Activated T-cell treated with anti-CD3 and anti-CD28 coated beads for 24 hours (primary cell): ENCODE measurements around the gene ESAM.

Experiments used
- DNase-seq: peaks from one replicate; pipeline ENCODE4 v3.0.0-alpha.2; 2020; ENCODE audit warnings: low read depth

ESAM gene

DNA sequence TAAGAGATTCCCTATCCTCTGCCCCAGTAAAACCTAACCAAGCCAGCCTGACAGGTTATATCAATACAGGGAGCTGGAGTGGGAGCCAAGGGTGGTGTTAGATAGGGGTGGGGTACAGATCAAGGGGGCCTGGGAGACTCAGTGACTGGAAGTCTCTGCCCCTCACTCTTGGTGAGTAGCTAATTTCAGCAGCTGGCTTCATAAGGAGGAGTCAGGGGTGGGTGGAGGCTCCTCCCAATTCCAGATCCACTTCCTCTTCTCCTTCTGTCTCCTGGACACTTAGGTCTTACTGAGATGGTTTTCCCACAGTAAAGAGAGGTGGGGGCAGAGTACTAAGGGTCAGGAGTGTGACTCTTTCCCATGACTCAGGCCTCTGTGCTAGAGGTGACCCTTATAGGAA, 8.9 kb downstream of the ESAM start:
- DNase-seq: no peak

DNA sequence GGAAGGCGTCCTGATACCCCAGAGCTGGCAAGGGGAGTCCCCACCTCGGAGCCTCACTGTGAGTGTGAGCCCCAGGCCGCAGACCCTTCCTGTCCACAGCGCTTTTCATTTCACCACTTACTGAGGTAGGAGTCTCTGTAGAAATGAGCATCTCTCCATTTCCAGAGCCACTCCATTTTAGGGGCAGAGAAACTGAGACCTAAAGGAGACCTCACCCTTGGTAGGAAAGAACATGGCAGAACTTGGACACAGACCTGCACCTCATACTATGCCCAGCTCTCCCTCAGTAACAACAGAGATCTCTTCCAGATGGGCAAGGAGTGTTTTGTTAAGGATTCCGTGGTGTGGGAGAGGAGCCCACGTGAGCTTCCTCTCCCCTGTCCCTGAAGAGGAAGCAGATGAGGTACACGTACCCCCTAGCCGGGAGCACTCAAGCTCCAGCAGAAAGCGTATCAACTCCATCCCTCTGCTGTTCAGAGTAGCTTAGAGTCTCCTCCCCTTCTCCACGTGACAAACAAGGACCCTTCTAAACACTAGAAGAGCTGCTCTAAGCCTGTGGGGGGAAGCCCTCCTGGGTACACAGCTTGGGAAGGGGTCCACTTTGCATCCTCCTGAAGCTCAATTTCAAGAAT, 9.5 kb downstream of the ESAM start:
- DNase-seq: no peak

GRCh38 chr11:124751741-124752470, 10.2 kb downstream of the ESAM start, which contains the start of gene VSIG2:
VSIG2 (minus strand) TSS chr11:124752255; CDS start chr11:124752137, 118 bp downstream.
- no peak for DNase-seq

DNA sequence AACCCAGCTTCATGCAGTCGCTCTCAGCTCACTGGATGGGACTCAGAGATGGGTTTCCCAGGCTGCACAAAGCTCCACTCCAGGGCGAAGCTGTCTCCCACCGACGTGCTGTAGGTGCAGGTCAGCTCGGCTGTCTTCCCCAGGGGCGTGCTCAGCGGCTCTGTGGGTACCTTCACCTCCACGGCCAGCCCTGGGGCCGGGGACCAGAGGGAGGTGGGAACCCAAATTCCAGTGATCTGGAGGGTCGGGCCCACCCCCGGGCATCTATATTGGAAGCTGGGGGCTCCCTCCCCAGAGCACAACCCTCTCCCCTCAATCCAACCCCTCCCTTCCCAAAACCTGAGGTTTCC, 10.7 kb downstream of the ESAM start:
- no peak for DNase-seq

- no peak for DNase-seq
Measured at GRCh38 chr11:124749912-124750311, 12.2 kb downstream of the ESAM start.

- no peak for DNase-seq
Measured at GRCh38 chr11:124748481-124749343, 13.4 kb downstream of the ESAM start.

DNA sequence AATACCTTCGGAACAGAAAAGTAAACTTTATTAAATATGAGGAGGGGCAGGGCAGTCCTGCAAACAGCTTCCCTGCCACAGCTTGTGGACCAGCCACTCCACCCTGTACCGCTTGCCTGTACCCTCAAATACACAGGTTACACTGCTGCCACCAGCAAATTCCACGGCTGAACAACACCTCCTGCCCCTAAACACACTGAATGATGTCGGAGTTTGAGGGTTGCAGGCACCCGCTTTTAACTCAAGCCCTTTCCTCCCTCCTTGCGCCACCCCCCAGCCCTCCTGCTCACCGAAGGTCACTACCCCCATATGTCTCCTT, 14.0 kb downstream of the ESAM start:
- DNase-seq: no peak

DNA sequence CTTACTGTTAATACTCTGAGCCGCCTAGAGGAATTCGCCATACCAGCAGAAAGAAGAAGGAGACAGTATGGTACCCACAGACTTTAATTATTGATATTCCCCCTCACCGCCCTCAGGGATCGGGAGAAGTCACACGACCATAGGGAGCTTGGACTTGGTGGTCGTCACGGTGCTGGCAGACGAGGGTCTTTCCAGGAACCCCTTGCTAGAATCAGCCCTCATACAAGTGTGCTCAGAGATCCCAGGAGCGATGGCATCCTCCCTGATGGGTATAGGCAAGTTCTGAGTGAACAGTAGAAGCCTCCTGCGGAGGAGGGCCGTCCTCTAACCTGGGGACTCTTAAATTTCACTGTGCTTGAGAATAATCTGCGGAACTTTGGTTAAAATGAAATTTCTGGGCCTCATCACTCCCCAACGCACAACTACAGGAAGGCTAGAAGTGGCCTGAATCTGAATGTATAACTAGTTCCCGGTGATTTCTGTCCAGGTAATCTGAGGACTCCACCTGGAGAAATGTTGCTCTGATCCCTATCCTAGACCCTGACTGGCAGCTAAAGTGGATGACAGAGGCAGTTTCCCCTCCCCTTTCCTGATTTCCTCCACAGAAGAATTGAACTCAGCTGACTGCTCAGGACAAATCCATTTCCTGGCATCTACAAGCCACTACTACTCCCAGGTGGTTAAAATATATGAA, 14.5 kb downstream of the ESAM start:
- no peak for DNase-seq

GRCh38 chr11:124746621-124747243, 15.4 kb downstream of the ESAM start:
- DNase-seq: peak; percentile 68

DNA sequence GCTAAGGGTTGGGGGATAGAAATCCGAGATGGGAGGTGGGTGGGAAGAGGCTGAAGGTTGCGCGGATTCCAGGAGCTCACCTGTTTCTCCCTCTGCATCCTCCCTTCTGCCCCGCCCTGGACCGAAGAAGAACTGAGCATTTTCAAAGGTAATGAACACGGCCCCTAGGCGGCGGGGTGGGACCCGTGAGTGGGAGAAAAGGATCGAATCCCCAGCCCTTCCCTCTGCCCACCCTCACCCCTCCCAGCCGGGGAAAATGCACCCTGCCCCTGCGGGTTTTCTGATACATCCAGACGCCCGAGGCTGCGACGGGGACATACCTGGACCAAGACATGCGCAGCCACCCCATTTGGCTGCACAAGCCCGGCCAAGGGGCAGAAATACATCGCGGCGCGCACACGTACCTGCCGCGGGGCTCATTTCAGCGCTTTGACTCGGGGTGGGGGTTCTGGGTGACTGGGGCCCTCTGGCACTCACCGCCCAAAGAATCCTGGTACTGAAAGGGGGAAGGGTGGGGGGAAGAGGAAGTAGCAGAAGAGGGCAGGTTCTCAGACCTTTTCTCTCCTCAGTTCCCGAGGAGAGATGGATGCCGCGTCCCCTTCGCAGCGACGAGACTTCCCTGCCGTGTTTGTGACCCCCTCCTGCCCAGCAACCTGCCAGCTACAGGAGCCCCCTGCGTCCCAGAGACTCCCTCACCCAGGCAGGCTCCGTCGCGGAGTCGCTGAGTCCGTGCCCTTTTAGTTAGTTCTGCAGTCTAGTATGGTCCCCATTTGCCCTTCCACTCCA, 16.1 kb downstream of the ESAM start:
- no peak for DNase-seq

DNA sequence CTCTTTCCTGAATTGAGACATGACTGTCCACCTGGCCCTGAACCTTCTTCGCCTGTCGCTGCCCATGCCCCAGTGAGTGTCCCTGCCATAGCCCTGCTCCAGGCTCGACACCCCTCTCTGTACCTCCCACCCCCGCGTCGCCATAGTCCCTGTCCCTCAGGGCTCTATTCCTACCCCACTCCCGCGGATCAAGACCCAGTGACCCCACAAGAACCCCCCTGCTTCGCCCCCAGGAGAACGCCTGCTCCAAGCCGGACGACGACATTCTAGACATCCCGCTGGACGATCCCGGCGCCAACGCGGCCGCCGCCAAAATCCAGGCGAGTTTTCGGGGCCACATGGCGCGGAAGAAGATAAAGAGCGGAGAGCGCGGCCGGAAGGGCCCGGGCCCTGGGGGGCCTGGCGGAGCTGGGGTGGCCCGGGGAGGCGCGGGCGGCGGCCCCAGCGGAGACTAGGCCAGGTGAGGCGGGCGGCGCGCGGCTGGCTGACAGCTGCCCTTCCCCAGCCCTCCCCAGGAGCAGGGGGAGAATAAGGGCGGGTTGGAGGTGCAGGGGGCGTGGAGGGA, 16.7 kb downstream of the ESAM start:
- DNase-seq: no peak

DNA sequence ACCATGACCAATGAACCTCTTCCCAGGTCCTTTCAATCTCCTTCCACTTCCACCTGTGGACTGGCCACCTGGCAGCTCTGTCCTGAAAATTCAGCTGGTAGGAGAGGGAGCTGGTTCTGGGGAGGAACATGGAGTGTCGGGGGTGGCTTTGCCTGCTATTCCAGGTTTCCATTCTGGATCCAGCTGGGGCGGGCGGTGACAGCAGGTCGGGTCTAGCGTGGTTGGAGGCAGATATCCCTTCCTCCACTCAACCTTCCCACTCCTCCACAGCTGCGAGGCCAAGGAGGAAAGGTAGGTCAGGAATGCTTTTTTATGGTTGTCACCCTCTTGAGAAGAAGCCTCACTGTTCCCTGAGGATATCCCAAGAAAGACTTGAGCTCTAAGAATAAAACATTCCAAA, 19.0 kb downstream of the ESAM start:
- no peak for DNase-seq

DNA sequence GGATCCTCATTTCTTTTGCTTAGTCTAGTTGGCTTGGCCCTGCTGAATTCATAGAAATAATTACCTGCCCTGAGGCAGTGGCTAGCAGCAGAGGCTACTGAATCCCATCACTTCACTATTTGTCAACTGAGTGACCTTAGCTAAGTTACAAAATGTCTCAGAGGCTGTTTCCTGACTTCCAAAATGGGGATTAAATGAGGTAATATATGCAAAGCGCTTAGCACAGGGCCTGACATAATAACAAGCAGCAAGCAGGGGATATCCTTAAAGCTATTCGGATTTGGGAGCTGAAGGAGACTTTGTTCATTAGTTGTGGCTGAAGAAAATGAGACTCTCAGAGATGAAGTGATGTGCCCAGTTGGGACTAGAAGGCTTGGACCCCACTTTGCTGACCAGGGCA, 19.5 kb downstream of the ESAM start:
- no peak for DNase-seq

GRCh38 chr11:124740277-124740882, 21.7 kb downstream of the ESAM start:
- DNase-seq: peak; percentile 39

GRCh38 chr11:124739479-124740276, 22.4 kb downstream of the ESAM start, which contains the start of gene NRGN:
NRGN (plus strand) TSS chr11:124739942; CDS start chr11:124740085, 143 bp downstream.
- DNase-seq: peak; percentile 76

- no peak for DNase-seq
Measured at GRCh38 chr11:124738713-124739478, 23.2 kb downstream of the ESAM start.

- no peak for DNase-seq
Measured at GRCh38 chr11:124737638-124738305, 24.3 kb downstream of the ESAM start.

GRCh38 chr11:124736736-124737135, 25.4 kb downstream of the ESAM start:
- no peak for DNase-seq
